ENCODE data around the gene FOXC2.

GRCh38 chr16:86598607-86599565 is 32.3 kb downstream of the FOXC2 start:
- TF ChIP-seq CTCF (conservative IDR thresholded peaks at IDR 0.05 in 1 of 2, IDR thresholded peaks at IDR 0.05 in 1 of 2; ENCODE audit: extremely low read depth in 1 of 2, insufficient read depth in 1 of 2, low read depth in 1 of 2, low read length in 2 of 2) (no peak), EZH2 (IDR thresholded peaks at IDR 0.05; ENCODE audit: borderline replicate concordance, low read length) (no peak)
